ENCODE measurements around the gene BORA. TPM values are rescaled to one million over a fixed set of nuclear protein-coding genes. Genes with fewer than 3 reads are reported as not detected.

BORA gene
- total and polyA plus RNA-seq, 2 of the 13 experiments (the other 11 are each of a cell fraction or from before 2014, with no cell fraction given): 4.0 to 17.4 TPM

GRCh38 chr13:72781451-72782439, 54.0 kb downstream of the BORA start, which contains the start of the genes DIS3 and PIBF1 (continued):
- TF ChIP-seq ZHX2 (IDR thresholded peaks at IDR 0.05; ENCODE audit: low read depth): 0 out of 2 replicates have a peak, but pooled peaks have one; percentile 38
- 0 out of 2 replicates have a peak, but pooled peaks have one; percentile 72 for TF ChIP-seq ZHX2 (CRISPR knock-in tag; IDR thresholded peaks at IDR 0.05; ENCODE audit: borderline replicate concordance)
- peak; percentile 94 for TF ChIP-seq PHF8 (CRISPR knock-in tag; IDR thresholded peaks at IDR 0.05)
- TF ChIP-seq PITX1 (CRISPR knock-in tag; IDR thresholded peaks at IDR 0.05): peak; percentile 62
- peak; percentile 92 for TF ChIP-seq CHD2 (IDR thresholded peaks at IDR 0.05; ENCODE audit: low read depth, low read length)
- 0 out of 2 replicates have a peak, but pooled peaks have one; percentile 59 for TF ChIP-seq KLF11 (CRISPR knock-in tag; IDR thresholded peaks at IDR 0.05)
- TF ChIP-seq ZNF749 (CRISPR knock-in tag; IDR thresholded peaks at IDR 0.05; ENCODE audit: borderline replicate concordance): 0 out of 2 replicates have a peak, but pooled peaks have one; percentile 65
- no peak for TF ChIP-seq ZNF713 (CRISPR knock-in tag; IDR thresholded peaks at IDR 0.05)
- TF ChIP-seq ZNF639 (CRISPR knock-in tag; conservative IDR thresholded peaks at IDR 0.05): 0 out of 2 replicates have a peak, but pooled peaks have one; percentile 16
- peak; percentile 85 for TF ChIP-seq PHF20 (CRISPR knock-in tag; IDR thresholded peaks at IDR 0.05)
- peak; percentile 62 for TF ChIP-seq CREB1 (IDR thresholded peaks at IDR 0.05)
- TF ChIP-seq CREB1 (CRISPR knock-in tag; IDR thresholded peaks at IDR 0.05): peak; percentile 86
- no peak for TF ChIP-seq MED13 (CRISPR knock-in tag; IDR thresholded peaks at IDR 0.05)
- peak; percentile 64 for TF ChIP-seq HOXA3 (CRISPR knock-in tag; IDR thresholded peaks at IDR 0.05)
- 0 out of 2 replicates have a peak, but pooled peaks have one; percentile 27 for TF ChIP-seq ATF7-NPFF (CRISPR knock-in tag; IDR thresholded peaks at IDR 0.05; ENCODE audit: low read depth)
- TF ChIP-seq PLSCR1 (CRISPR knock-in tag; IDR thresholded peaks at IDR 0.05; ENCODE audit: borderline replicate concordance): no peak
- TF ChIP-seq ZNF546 (CRISPR knock-in tag; conservative IDR thresholded peaks at IDR 0.05): peak; percentile 88; the same call in 1 of the 2 replicates
- TF ChIP-seq ZNF446 (CRISPR knock-in tag; IDR thresholded peaks at IDR 0.05): 0 out of 2 replicates have a peak, but pooled peaks have one; percentile 62
- TF ChIP-seq ZNF441 (CRISPR knock-in tag; IDR thresholded peaks at IDR 0.05; ENCODE audit: borderline replicate concordance): no peak
